Measurements from ENCODE around the gene AOPEP. TPM values are rescaled to one million over a fixed set of nuclear protein-coding genes. Genes with fewer than 3 reads are reported as not detected.

Gene AOPEP
- total RNA-seq, 4 donors from 2014 or later = 149 to 306 (median 193) TPM

- Histone ChIP-seq H3K27ac (peak overlapping the region; percentile 15), H3K9me3 (no peaks in the 10 kb centered on the region), H3K36me3 (peaks cover 11% of the 10 kb centered on the region), H3K27me3 (no peaks in the 10 kb centered on the region), H3K4me3 (no peak overlapping the region), H3K4me1 (peaks cover 90% of the 10 kb centered on the region)
- TF ChIP-seq POLR2A (IDR thresholded peaks at IDR 0.05) = no peak
- TF ChIP-seq EP300 (IDR thresholded peaks at IDR 0.05) = no peak
- no peak for TF ChIP-seq CTCF (IDR thresholded peaks at IDR 0.05)
- no peak for TF ChIP-seq POLR2AphosphoS5 (IDR thresholded peaks at IDR 0.05)
- WGBS = 84% methylated on average over 6 of the region's 6 CpGs
- no peak for DNase-seq (ENCODE audit: low spot score in 2 of 2)
Measured at GRCh38 chr9:95026148-95026524, 299.6 kb downstream of the AOPEP start.

GRCh38 chr9:95027914-95028852 lies 301.7 kb downstream of the AOPEP start:
- H3K27me3 ChIP-seq = no peaks in the 10 kb centered on the region
- 65% methylated on average over 11 of the region's 11 CpGs for WGBS
- H3K36me3 ChIP-seq = peaks cover 6% of the 10 kb centered on the region
- no peak for DNase-seq (ENCODE audit: low spot score in 2 of 2)
- peak overlapping the region; percentile 16 for H3K27ac ChIP-seq
- H3K4me3 ChIP-seq = no peak overlapping the region
- TF ChIP-seq CTCF (IDR thresholded peaks at IDR 0.05) (no peak), POLR2A (IDR thresholded peaks at IDR 0.05) (no peak), EP300 (IDR thresholded peaks at IDR 0.05) (no peak), POLR2AphosphoS5 (IDR thresholded peaks at IDR 0.05) (no peak)
- H3K4me1 ChIP-seq = peaks cover 90% of the 10 kb centered on the region
- H3K9me3 ChIP-seq = no peaks in the 10 kb centered on the region

- DNase-seq (ENCODE audit: low spot score in 2 of 2) = no peak
- Histone ChIP-seq H3K9me3 (no peaks in the 10 kb centered on the region), H3K36me3 (peaks cover 6% of the 10 kb centered on the region), H3K27ac (peak overlapping the region; percentile 16), H3K4me1 (peaks cover 88% of the 10 kb centered on the region), H3K27me3 (no peaks in the 10 kb centered on the region), H3K4me3 (no peak overlapping the region)
- TF ChIP-seq EP300 (IDR thresholded peaks at IDR 0.05) (no peak), POLR2AphosphoS5 (IDR thresholded peaks at IDR 0.05) (no peak), CTCF (IDR thresholded peaks at IDR 0.05) (no peak), POLR2A (IDR thresholded peaks at IDR 0.05) (no peak)
- 84% methylated on average over 8 of the region's 8 CpGs for WGBS
Measured at GRCh38 chr9:95028853-95029219, 302.3 kb downstream of the AOPEP start.

GRCh38 chr9:95029288-95029687 lies 302.8 kb downstream of the AOPEP start:
- WGBS = 74% methylated on average over 5 of the region's 5 CpGs
- peaks cover 6% of the 10 kb centered on the region for H3K36me3 ChIP-seq
- no peaks in the 10 kb centered on the region for H3K9me3 ChIP-seq
- peaks cover 88% of the 10 kb centered on the region for H3K4me1 ChIP-seq
- H3K27me3 ChIP-seq = no peaks in the 10 kb centered on the region
- no peak overlapping the region for H3K4me3 ChIP-seq
- no peak for DNase-seq (ENCODE audit: low spot score in 2 of 2)
- TF ChIP-seq EP300 (IDR thresholded peaks at IDR 0.05) = no peak
- TF ChIP-seq POLR2A (IDR thresholded peaks at IDR 0.05) = no peak
- no peak for TF ChIP-seq POLR2AphosphoS5 (IDR thresholded peaks at IDR 0.05)
- TF ChIP-seq CTCF (IDR thresholded peaks at IDR 0.05) = no peak
- peak overlapping the region; percentile 16 for H3K27ac ChIP-seq

- TF ChIP-seq POLR2A (IDR thresholded peaks at IDR 0.05) (no peak), CTCF (IDR thresholded peaks at IDR 0.05) (no peak), POLR2AphosphoS5 (IDR thresholded peaks at IDR 0.05) (no peak), EP300 (IDR thresholded peaks at IDR 0.05) (no peak)
- WGBS = 82% methylated on average over 2 of the region's 2 CpGs
- H3K27me3 ChIP-seq = no peaks in the 10 kb centered on the region
- DNase-seq (ENCODE audit: low spot score in 2 of 2) = no peak
- H3K36me3 ChIP-seq = peaks cover 7% of the 10 kb centered on the region
- H3K27ac ChIP-seq = no peak overlapping the region
- no peak overlapping the region for H3K4me3 ChIP-seq
- H3K9me3 ChIP-seq = no peaks in the 10 kb centered on the region
- H3K4me1 ChIP-seq = peaks cover 88% of the 10 kb centered on the region
Measured at GRCh38 chr9:95029720-95030119, 303.2 kb downstream of the AOPEP start.

Data from suprapubic skin (tissue), 4 donors.